Hepatocyte (in vitro differentiated cells): ENCODE measurements around the gene FNDC3B. TPM values are rescaled to one million over a fixed set of nuclear protein-coding genes. Genes with fewer than 3 reads are reported as not detected.
A peak's percentile ranks its signal among the peaks of the same experiment; 100 is the strongest.

ENCODE experiments used
- DNase-seq: peaks from one replicate; pipeline ENCODE4 v3.0.0-alpha.2; 2016; ENCODE audit warnings: low spot score
- H2AFZ ChIP-seq: fragments of 200-600 bp; sonication (generic); 2 replicates; pipeline ENCODE4 v1.6.0; 2016; ENCODE audit warnings: antibody characterized with exemption, mild to moderate bottlenecking
- H3K27ac ChIP-seq: fragments of 200-600 bp; sonication (generic); 2 replicates; pipeline ENCODE4 v1.5.1; 2016; ENCODE audit warnings: mild to moderate bottlenecking
- H3K27me3 ChIP-seq: fragments of 200-600 bp; sonication (generic); 2 replicates; pipeline ENCODE4 v1.6.1; 2016
- H3K36me3 ChIP-seq: fragments of 200-600 bp; sonication (generic); replicated peaks from 2 replicates; pipeline ENCODE4 v1.5.1; 2016; ENCODE audit warnings: low read depth; ENCODE audit not compliant: insufficient read depth
- H3K4me1 ChIP-seq: fragments of 200-600 bp; sonication (generic); 2 replicates; pipeline ENCODE4 v1.5.1; 2016; ENCODE audit warnings: mild to moderate bottlenecking, moderate library complexity; ENCODE audit not compliant: insufficient read depth
- H3K4me2 ChIP-seq: fragments of 200-600 bp; sonication (generic); 2 replicates; pipeline ENCODE4 v1.6.0; 2016
- H3K4me3 ChIP-seq: fragments of 200-600 bp; sonication (generic); 2 replicates; pipeline ENCODE4 v1.5.1; 2016; ENCODE audit warnings: mild to moderate bottlenecking
- H3K79me2 ChIP-seq: fragments of 200-600 bp; sonication (generic); 2 replicates; pipeline ENCODE4 v1.6.0; 2017; ENCODE audit warnings: mild to moderate bottlenecking
- H3K9me2 ChIP-seq: fragments of 200-600 bp; sonication (generic); replicated peaks from 2 replicates; pipeline ENCODE4 v1.6.0; 2017; ENCODE audit warnings: mild to moderate bottlenecking; ENCODE audit not compliant: insufficient read depth
- H3K9me3 ChIP-seq: fragments of 200-600 bp; sonication (generic); 2 replicates; pipeline ENCODE4 v1.5.1; 2016; ENCODE audit warnings: low read depth, mild to moderate bottlenecking
- H4K20me1 ChIP-seq: fragments of 200-600 bp; sonication (generic); 2 replicates; pipeline ENCODE4 v1.6.0; 2016; ENCODE audit warnings: mild to moderate bottlenecking; ENCODE audit not compliant: insufficient read depth, poor library complexity, severe bottlenecking
- CTCF ChIP-seq: fragments of 200-600 bp; sonication (generic); IDR thresholded peaks from 2 replicates; pipeline ENCODE4 v1.5.1; 2016; ENCODE audit warnings: antibody characterized with exemption, mild to moderate bottlenecking; ENCODE audit not compliant: poor library complexity
- EZH2 ChIP-seq: fragments of 200-600 bp; sonication (generic); IDR thresholded peaks from 2 replicates; pipeline ENCODE4 v1.6.1; 2016; ENCODE audit warnings: antibody characterized with exemption, mild to moderate bottlenecking, borderline replicate concordance
- EZH2phosphoT487 ChIP-seq: fragments of 200-600 bp; sonication (generic); IDR thresholded peaks from one replicate; pipeline ENCODE4 v1.6.1; 2018; ENCODE audit warnings: antibody characterized with exemption, mild to moderate bottlenecking, low read depth, moderate library complexity; ENCODE audit not compliant: unreplicated experiment, severe bottlenecking
- WGBS: methylation state at CpG from one replicate; pipeline ENCODE4 v1.1.6; 2016; ENCODE audit warnings: low lambda C conversion rate; ENCODE audit errors: missing lambda C conversion rate; 5-methylcytosine and 5-hydroxymethylcytosine counted together
- polyA plus RNA-seq: library from polyadenylated mRNA; unstranded; fragments of >200 nt; fragmentation: Nextera tagmentation; extraction: Ambion mirVana; gene quantifications from 2 replicates; pipeline ENCODE4 v1.2.1, GENCODE V29; 2016
- total RNA-seq: library from RNA; depleted of rRNA; stranded (reverse); fragments of >200 nt; gene quantifications from 2 replicates; pipeline ENCODE4 v1.2.3, GENCODE V29; 2014

The FNDC3B gene
- total and polyA plus RNA-seq, 2 experiments from 2014 or later: 61.2 to 113 TPM

GRCh38 chr3:172283841-172284357 lies 244.5 kb downstream of the FNDC3B start:
- H3K4me2 ChIP-seq: no peak overlapping the region

GRCh38 chr3:172285844-172286243 lies 246.5 kb downstream of the FNDC3B start:
- Histone ChIP-seq H3K27me3 (no peaks in the 10 kb centered on the region), H3K4me2 (no peak overlapping the region), H3K79me2 (peaks cover 56% of the 10 kb centered on the region), H3K4me3 (no peak overlapping the region), H2AFZ (no peak overlapping the region), H3K4me1 (peaks cover 49% of the 10 kb centered on the region), H3K9me2 (no peaks in the 10 kb centered on the region), H3K27ac (peak overlapping the region; percentile 18), H3K9me3 (no peaks in the 10 kb centered on the region), H3K36me3 (no peaks in the 10 kb centered on the region), H4K20me1 (peaks cover 6% of the 10 kb centered on the region)
- 79% methylated on average over 4 of the region's 4 CpGs for WGBS
- no peak for TF ChIP-seq EZH2phosphoT487
- TF ChIP-seq CTCF: no peak
- TF ChIP-seq EZH2: no peak
- DNase-seq: no peak

More at GRCh38 chr3:172283841-172284357, 244.5 kb downstream of the FNDC3B start:
- no peak overlapping the region for H2AFZ ChIP-seq
- H3K79me2 ChIP-seq: peaks cover 52% of the 10 kb centered on the region
- no peaks in the 10 kb centered on the region for H3K9me3 ChIP-seq
- no peak for TF ChIP-seq EZH2
- no peak for TF ChIP-seq EZH2phosphoT487
- TF ChIP-seq CTCF: no peak
- no peaks in the 10 kb centered on the region for H3K27me3 ChIP-seq
- H3K4me1 ChIP-seq: peaks cover 37% of the 10 kb centered on the region
- WGBS: 83% methylated on average over 5 of the region's 5 CpGs
- no peak overlapping the region for H3K4me3 ChIP-seq
- no peaks in the 10 kb centered on the region for H3K9me2 ChIP-seq
- no peak overlapping the region for H3K27ac ChIP-seq
- DNase-seq: no peak
- H3K36me3 ChIP-seq: no peaks in the 10 kb centered on the region
- H4K20me1 ChIP-seq: peaks cover 6% of the 10 kb centered on the region

GRCh38 chr3:172286548-172287148 lies 247.3 kb downstream of the FNDC3B start:
- no peak for DNase-seq
- no peak overlapping the region for H3K4me2 ChIP-seq
- H3K4me3 ChIP-seq: no peak overlapping the region
- no peaks in the 10 kb centered on the region for H3K36me3 ChIP-seq
- peaks cover 50% of the 10 kb centered on the region for H3K4me1 ChIP-seq
- H3K27me3 ChIP-seq: no peaks in the 10 kb centered on the region
- H3K27ac ChIP-seq: peak overlapping the region; percentile 18
- no peak overlapping the region for H2AFZ ChIP-seq
- no peaks in the 10 kb centered on the region for H3K9me3 ChIP-seq
- H3K9me2 ChIP-seq: no peaks in the 10 kb centered on the region
- peaks cover 6% of the 10 kb centered on the region for H4K20me1 ChIP-seq
- no peak for TF ChIP-seq CTCF
- TF ChIP-seq EZH2phosphoT487: no peak
- no peak for TF ChIP-seq EZH2
- peaks cover 55% of the 10 kb centered on the region for H3K79me2 ChIP-seq
- 47% methylated on average over 3 of the region's 3 CpGs for WGBS
